ENCODE results near the gene GPRASP1. TPM values are rescaled to one million over a fixed set of nuclear protein-coding genes. Genes with fewer than 3 reads are reported as not detected.

GPRASP1 gene
- polyA plus RNA-seq, 1 donor from 2014 or later, result 34.3 TPM

DNA sequence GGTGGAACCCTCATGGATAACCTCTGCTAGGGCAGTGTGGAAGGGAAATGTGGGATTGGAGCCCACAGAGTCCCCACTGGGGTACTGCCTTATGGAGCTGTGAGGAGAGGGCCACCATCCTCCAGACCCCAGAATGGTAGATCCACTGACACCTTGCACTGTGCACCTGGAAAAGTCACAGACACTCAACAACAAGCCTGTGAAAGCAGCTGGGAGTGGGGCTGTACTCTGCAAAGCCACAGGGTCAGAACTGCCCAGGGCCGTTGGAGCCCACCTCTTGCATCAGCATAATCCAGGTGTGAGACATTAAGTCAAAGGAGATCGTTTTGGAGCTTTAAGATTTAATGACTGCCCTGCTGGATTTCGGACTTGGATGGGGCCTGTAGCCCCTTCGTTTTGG is 40.4 kb upstream of the GPRASP1 start (continued):
- TF ChIP-seq EP300 (conservative IDR thresholded peaks at IDR 0.05; ENCODE audit: poor library complexity, severe bottlenecking) (no peak), MXI1 (conservative IDR thresholded peaks at IDR 0.05; ENCODE audit: poor library complexity, severe bottlenecking) (no peak)

DNA sequence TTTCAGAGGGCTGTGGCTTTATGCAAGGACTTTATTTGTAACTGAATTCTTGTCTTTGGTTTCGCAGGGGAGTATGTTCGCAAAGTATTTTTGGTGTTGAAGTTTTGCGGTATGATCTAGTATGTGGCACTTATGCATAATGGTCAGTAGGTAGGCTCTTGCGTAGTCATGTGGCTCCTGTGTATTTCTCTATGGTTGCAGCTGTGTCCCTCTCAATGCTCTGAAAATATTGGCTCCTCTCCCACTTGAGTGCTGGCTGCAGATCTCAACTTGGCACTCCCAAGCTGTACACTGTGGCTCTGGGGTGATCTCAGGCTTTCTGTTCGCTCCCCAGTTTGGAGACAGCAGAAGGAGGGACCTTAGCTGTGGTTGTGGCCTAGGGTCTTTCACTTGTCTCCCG is 27.2 kb upstream of the GPRASP1 start:
- no peaks in the 10 kb centered on the region for H3K36me3 ChIP-seq (ENCODE audit: insufficient read depth, low read length)
- no peaks in the 10 kb centered on the region for H3K27me3 ChIP-seq (ENCODE audit: insufficient read depth, low read depth, low read length)
- no peak overlapping the region for H3K27ac ChIP-seq (ENCODE audit: low read length)
- H3K9me2 ChIP-seq (ENCODE audit: insufficient read depth, low read length), result no peaks in the 10 kb centered on the region
- H3K9ac ChIP-seq (ENCODE audit: low read length), result no peak overlapping the region
- TF ChIP-seq RAD21 (conservative IDR thresholded peaks at IDR 0.05) (no peak), POLR2AphosphoS5 (IDR thresholded peaks at IDR 0.05) (no peak), TAF1 (IDR thresholded peaks at IDR 0.05; ENCODE audit: low read depth) (no peak), MXI1 (conservative IDR thresholded peaks at IDR 0.05; ENCODE audit: poor library complexity, severe bottlenecking) (no peak), SMC3 (conservative IDR thresholded peaks at IDR 0.05; ENCODE audit: poor library complexity) (no peak), EZH2 (IDR thresholded peaks at IDR 0.05; ENCODE audit: borderline replicate concordance, insufficient read depth, low read length, poor library complexity, severe bottlenecking) (no peak), EP300 (conservative IDR thresholded peaks at IDR 0.05; ENCODE audit: poor library complexity, severe bottlenecking) (no peak)
- TF ChIP-seq, protein P1, sequence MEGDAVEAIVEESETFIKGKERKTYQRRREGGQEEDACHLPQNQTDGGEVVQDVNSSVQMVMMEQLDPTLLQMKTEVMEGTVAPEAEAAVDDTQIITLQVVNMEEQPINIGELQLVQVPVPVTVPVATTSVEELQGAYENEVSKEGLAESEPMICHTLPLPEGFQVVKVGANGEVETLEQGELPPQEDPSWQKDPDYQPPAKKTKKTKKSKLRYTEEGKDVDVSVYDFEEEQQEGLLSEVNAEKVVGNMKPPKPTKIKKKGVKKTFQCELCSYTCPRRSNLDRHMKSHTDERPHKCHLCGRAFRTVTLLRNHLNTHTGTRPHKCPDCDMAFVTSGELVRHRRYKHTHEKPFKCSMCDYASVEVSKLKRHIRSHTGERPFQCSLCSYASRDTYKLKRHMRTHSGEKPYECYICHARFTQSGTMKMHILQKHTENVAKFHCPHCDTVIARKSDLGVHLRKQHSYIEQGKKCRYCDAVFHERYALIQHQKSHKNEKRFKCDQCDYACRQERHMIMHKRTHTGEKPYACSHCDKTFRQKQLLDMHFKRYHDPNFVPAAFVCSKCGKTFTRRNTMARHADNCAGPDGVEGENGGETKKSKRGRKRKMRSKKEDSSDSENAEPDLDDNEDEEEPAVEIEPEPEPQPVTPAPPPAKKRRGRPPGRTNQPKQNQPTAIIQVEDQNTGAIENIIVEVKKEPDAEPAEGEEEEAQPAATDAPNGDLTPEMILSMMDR (IDR thresholded peaks at IDR 0.05; ENCODE audit: poor library complexity, severe bottlenecking), result no peak
- TF ChIP-seq, protein P2, sequence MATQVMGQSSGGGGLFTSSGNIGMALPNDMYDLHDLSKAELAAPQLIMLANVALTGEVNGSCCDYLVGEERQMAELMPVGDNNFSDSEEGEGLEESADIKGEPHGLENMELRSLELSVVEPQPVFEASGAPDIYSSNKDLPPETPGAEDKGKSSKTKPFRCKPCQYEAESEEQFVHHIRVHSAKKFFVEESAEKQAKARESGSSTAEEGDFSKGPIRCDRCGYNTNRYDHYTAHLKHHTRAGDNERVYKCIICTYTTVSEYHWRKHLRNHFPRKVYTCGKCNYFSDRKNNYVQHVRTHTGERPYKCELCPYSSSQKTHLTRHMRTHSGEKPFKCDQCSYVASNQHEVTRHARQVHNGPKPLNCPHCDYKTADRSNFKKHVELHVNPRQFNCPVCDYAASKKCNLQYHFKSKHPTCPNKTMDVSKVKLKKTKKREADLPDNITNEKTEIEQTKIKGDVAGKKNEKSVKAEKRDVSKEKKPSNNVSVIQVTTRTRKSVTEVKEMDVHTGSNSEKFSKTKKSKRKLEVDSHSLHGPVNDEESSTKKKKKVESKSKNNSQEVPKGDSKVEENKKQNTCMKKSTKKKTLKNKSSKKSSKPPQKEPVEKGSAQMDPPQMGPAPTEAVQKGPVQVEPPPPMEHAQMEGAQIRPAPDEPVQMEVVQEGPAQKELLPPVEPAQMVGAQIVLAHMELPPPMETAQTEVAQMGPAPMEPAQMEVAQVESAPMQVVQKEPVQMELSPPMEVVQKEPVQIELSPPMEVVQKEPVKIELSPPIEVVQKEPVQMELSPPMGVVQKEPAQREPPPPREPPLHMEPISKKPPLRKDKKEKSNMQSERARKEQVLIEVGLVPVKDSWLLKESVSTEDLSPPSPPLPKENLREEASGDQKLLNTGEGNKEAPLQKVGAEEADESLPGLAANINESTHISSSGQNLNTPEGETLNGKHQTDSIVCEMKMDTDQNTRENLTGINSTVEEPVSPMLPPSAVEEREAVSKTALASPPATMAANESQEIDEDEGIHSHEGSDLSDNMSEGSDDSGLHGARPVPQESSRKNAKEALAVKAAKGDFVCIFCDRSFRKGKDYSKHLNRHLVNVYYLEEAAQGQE (IDR thresholded peaks at IDR 0.05; ENCODE audit: borderline replicate concordance), result no peak
- H3K4me2 ChIP-seq (ENCODE audit: low read length), result no peak overlapping the region
- no peaks in the 10 kb centered on the region for H3K9me3 ChIP-seq (ENCODE audit: low read length)
- peaks cover 7% of the 10 kb centered on the region for H3K79me2 ChIP-seq (replicated peaks; ENCODE audit: insufficient read depth, low read length)
- H4K20me1 ChIP-seq (ENCODE audit: insufficient read depth), result no peaks in the 10 kb centered on the region
- no peaks in the 10 kb centered on the region for H3F3A ChIP-seq (ENCODE audit: insufficient read depth, low read length, poor library complexity, severe bottlenecking)
- H2AFZ ChIP-seq (ENCODE audit: low read depth, low read length), result no peak overlapping the region
- H3K4me3 ChIP-seq (ENCODE audit: low read length), result no peak overlapping the region

DNA sequence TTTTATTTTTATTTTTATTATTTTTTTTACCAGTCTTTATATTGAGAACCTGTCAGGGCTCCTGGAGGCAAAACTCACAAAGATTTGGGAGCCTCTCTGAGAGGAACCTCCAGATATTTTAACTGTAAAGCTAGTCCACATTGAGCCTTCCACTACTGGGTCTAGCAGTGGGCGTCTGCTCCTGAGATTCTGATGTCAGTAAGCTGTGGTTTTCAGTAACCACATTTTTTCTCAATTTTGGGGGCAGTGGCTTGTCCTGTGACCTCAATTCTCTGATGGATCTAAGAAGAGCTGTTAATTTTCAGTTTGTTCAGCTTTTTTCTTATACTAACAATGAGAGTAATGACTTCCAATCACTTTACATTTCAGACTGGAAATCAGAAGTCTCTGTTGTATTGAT is 23.6 kb upstream of the GPRASP1 start:
- Histone ChIP-seq H3K79me2 (replicated peaks; ENCODE audit: insufficient read depth, low read length) (no peaks in the 10 kb centered on the region), H3K27ac (ENCODE audit: low read length) (no peak overlapping the region), H3K36me3 (ENCODE audit: insufficient read depth, low read length) (no peaks in the 10 kb centered on the region), H3K9me2 (ENCODE audit: insufficient read depth, low read length) (no peaks in the 10 kb centered on the region), H3F3A (ENCODE audit: insufficient read depth, low read length, poor library complexity, severe bottlenecking) (no peaks in the 10 kb centered on the region), H4K20me1 (ENCODE audit: insufficient read depth) (no peaks in the 10 kb centered on the region), H3K9me3 (ENCODE audit: low read length) (no peaks in the 10 kb centered on the region), H3K9ac (ENCODE audit: low read length) (no peak overlapping the region), H3K27me3 (ENCODE audit: insufficient read depth, low read depth, low read length) (no peaks in the 10 kb centered on the region), H3K4me3 (ENCODE audit: low read length) (no peak overlapping the region), H3K4me2 (ENCODE audit: low read length) (no peak overlapping the region), H2AFZ (ENCODE audit: low read depth, low read length) (no peak overlapping the region)
- TF ChIP-seq, protein P1 (IDR thresholded peaks at IDR 0.05; ENCODE audit: poor library complexity, severe bottlenecking), result no peak
- TF ChIP-seq TAF1 (IDR thresholded peaks at IDR 0.05; ENCODE audit: low read depth) (no peak), EP300 (conservative IDR thresholded peaks at IDR 0.05; ENCODE audit: poor library complexity, severe bottlenecking) (no peak), MXI1 (conservative IDR thresholded peaks at IDR 0.05; ENCODE audit: poor library complexity, severe bottlenecking) (no peak), POLR2AphosphoS5 (IDR thresholded peaks at IDR 0.05) (no peak), RAD21 (conservative IDR thresholded peaks at IDR 0.05) (no peak), SMC3 (conservative IDR thresholded peaks at IDR 0.05; ENCODE audit: poor library complexity) (no peak), EZH2 (IDR thresholded peaks at IDR 0.05; ENCODE audit: borderline replicate concordance, insufficient read depth, low read length, poor library complexity, severe bottlenecking) (no peak)
- TF ChIP-seq, protein P2 (IDR thresholded peaks at IDR 0.05; ENCODE audit: borderline replicate concordance), result no peak

Data from neural cell (in vitro differentiated cells).